Body of pancreas (tissue), 4 donors: ENCODE data around the gene IGFBP7. TPM values are rescaled to one million over a fixed set of nuclear protein-coding genes. Genes with fewer than 3 reads are reported as not detected.

Source experiments
- ATAC-seq: fragments of 150-250 bp; one replicate; pipeline ENCODE4 v1.9.1; 2016
- DNase-seq, 4 donors: peaks; one replicate each; pipeline ENCODE4 v3.0.0-alpha.2; 2019
- H3K27ac ChIP-seq, 4 donors: fragments of 200-600 bp; sonication (generic); 1 replicate in 3 of 4; 2 replicates in 1 of 4; pipeline versions ENCODE4 v1.5.1 to v1.6.1; 2016 to 2019; ENCODE audit warnings: mild to moderate bottlenecking in 1 of 4, mixed read lengths in 1 of 4, moderate library complexity in 1 of 4
- H3K27me3 ChIP-seq, 2 donors: fragments of 200-600 bp; sonication (generic); one replicate each; pipeline ENCODE4 v1.6.0; 2016; ENCODE audit warnings: mild to moderate bottlenecking in 1 of 2
- H3K36me3 ChIP-seq, 2 donors: fragments of 200-600 bp; sonication (generic); replicated peaks in 1 of 2; 2 replicates each; pipeline ENCODE4 v1.5.1; 2016; ENCODE audit warnings: low read depth in 2 of 2; ENCODE audit not compliant: insufficient read depth in 1 of 2
- H3K4me1 ChIP-seq: fragments of 200-600 bp; sonication (generic); one replicate; pipeline ENCODE4 v1.6.0; 2016
- H3K4me3 ChIP-seq, 2 donors: fragments of 200-600 bp; sonication (generic); 1 replicate in 1 of 2; 2 replicates in 1 of 2; pipeline ENCODE4 v1.5.1; 2016 to 2019
- H3K9me3 ChIP-seq, 3 donors: fragments of 200-600 bp; sonication (generic); 1 replicate in 2 of 3; 2 replicates in 1 of 3; pipeline ENCODE4 v1.5.1; 2016
- CTCF ChIP-seq, 7 experiments: fragments of 450-650 bp in 4 of 7; fragments of 200-600 bp in 3 of 7; sonication (generic) in 3 of 7; IDR thresholded peaks; one replicate each; pipeline ENCODE4 v1.5.1; 2016 to 2019; ENCODE audit warnings: antibody characterized with exemption in 7 of 7
- POLR2A ChIP-seq, 3 donors: fragments of 450-650 bp; IDR thresholded peaks; one replicate each; pipeline ENCODE4 v1.6.1; 2016; ENCODE audit warnings: antibody characterized with exemption in 3 of 3, mild to moderate bottlenecking in 2 of 3
- WGBS, 2 donors: methylation state at CpG; one replicate each; pipeline ENCODE4 v1.1.5; 2017; 5-methylcytosine and 5-hydroxymethylcytosine counted together
- intact Hi-C: fragments of 100-400 bp; cut with DNase I; formaldehyde crosslinking; loops from one replicate; pipeline ENCODE4 v1.15.1; 2023
- total RNA-seq, 2 donors: library from RNA; depleted of rRNA; stranded (reverse); fragments of >200 nt; gene quantifications; one replicate each; pipeline ENCODE4 v1.1.0, GENCODE V29; 2016

IGFBP7 gene
- total RNA-seq, 2 donors from 2014 or later: 758 to 1,249 TPM

GRCh38 chr4:57136281-57136680, 26.1 kb upstream of the IGFBP7 start:
- H3K27me3 ChIP-seq: no peaks in the 10 kb centered on the region
- no peak overlapping the region for H3K4me3 ChIP-seq
- no peak for ATAC-seq
- peaks cover 13% of the 10 kb centered on the region for H3K4me1 ChIP-seq
- DNase-seq: no peak
- H3K9me3 ChIP-seq: no peaks in the 10 kb centered on the region
- intact Hi-C loops: no loop called here
- no peaks in the 10 kb centered on the region for H3K36me3 ChIP-seq
- TF ChIP-seq CTCF (IDR thresholded peaks at IDR 0.05) (no peak), POLR2A (IDR thresholded peaks at IDR 0.05) (no peak)
- H3K27ac ChIP-seq: no peak overlapping the region

GRCh38 chr4:57132743-57133137, 22.6 kb upstream of the IGFBP7 start:
- DNase-seq (no peak), ATAC-seq (no peak)
- peaks cover 0 to under 1% (median 0%) of the 10 kb centered on the region in 3 donors for H3K9me3 ChIP-seq
- intact Hi-C loops: no loop called here
- peaks cover 13% of the 10 kb centered on the region for H3K4me1 ChIP-seq
- H3K4me3 ChIP-seq: no peak overlapping the region
- H3K36me3 ChIP-seq: no peaks in the 10 kb centered on the region
- no peak for TF ChIP-seq POLR2A (IDR thresholded peaks at IDR 0.05)
- TF ChIP-seq CTCF (IDR thresholded peaks at IDR 0.05): no peak
- H3K27me3 ChIP-seq: no peaks in the 10 kb centered on the region
- peak overlapping the region in 2 of 4 donors; percentile 21 to 59 for H3K27ac ChIP-seq
- WGBS, 2 donors: 41 to 50% methylated on average over 2 of the region's 2 CpGs

- Histone ChIP-seq H3K9me3 (peaks cover 0 to 7% (median 0%) of the 10 kb centered on the region in 3 donors), H3K27ac (peak overlapping the region in 2 of 4 donors; percentile 21 to 59), H3K27me3 (no peaks in the 10 kb centered on the region), H3K36me3 (no peaks in the 10 kb centered on the region), H3K4me1 (peaks cover 13% of the 10 kb centered on the region), H3K4me3 (no peak overlapping the region)
- 25 to 27% methylated on average over 6 to 7 of the region's 7 CpGs for WGBS, 2 donors
- intact Hi-C loops: no loop called here
- DNase-seq: peak; percentile 14 to 49 (median 32)
- ATAC-seq: peak; percentile 87
- no peak for TF ChIP-seq CTCF (IDR thresholded peaks at IDR 0.05)
- no peak for TF ChIP-seq POLR2A (IDR thresholded peaks at IDR 0.05)
These were observed 21.9 kb upstream of the IGFBP7 start for GRCh38 chr4:57131849-57132742.

GRCh38 chr4:57129477-57129876, 19.3 kb upstream of the IGFBP7 start:
- intact Hi-C loops: no loop called here
- 75 to 80% methylated on average over 1 of the region's 1 CpG for WGBS, 2 donors
- TF ChIP-seq CTCF (IDR thresholded peaks at IDR 0.05) (no peak), POLR2A (IDR thresholded peaks at IDR 0.05) (no peak)

More at GRCh38 chr4:57129477-57129876, 19.3 kb upstream of the IGFBP7 start:
- Histone ChIP-seq H3K4me1 (peaks cover 13% of the 10 kb centered on the region), H3K9me3 (peaks cover 0 to 10% (median 0%) of the 10 kb centered on the region in 3 donors), H3K27ac (no peak overlapping the region), H3K4me3 (no peak overlapping the region), H3K27me3 (no peaks in the 10 kb centered on the region), H3K36me3 (no peaks in the 10 kb centered on the region)
- ATAC-seq (no peak), DNase-seq (no peak)
